Dedifferentiated amniotic fluid mesenchymal stem cell (primary cell): ENCODE results near the gene KRTAP10-3.
"Not testable (repeated sequence)": the region's sequence is repeated elsewhere in the genome, so short reads cannot be mapped to it uniquely, and the experiment has no call there.

Experiments used
- DNase-seq: peaks from one replicate; pipeline ENCODE4 v3.0.0-alpha.2; 2016; ENCODE audit errors: extremely low spot score

KRTAP10-3 gene

GRCh38 chr21:44558695-44559094 lies at the start of gene KRTAP10-3:
KRTAP10-3 (minus strand) TSS chr21:44558795; CDS start chr21:44558715, 80 bp downstream.
- no peak for DNase-seq

GRCh38 chr21:44606495-44606894 lies 47.9 kb upstream of the KRTAP10-3 start:
- DNase-seq: no peak

GRCh38 chr21:44603911-44604310 lies 45.3 kb upstream of the KRTAP10-3 start:
- DNase-seq: no peak

GRCh38 chr21:44603109-44603875 lies 44.7 kb upstream of the KRTAP10-3 start:
- DNase-seq: no peak

GRCh38 chr21:44602463-44602850 lies 43.9 kb upstream of the KRTAP10-3 start:
- no peak for DNase-seq

GRCh38 chr21:44601596-44602462 lies 43.2 kb upstream of the KRTAP10-3 start:
- DNase-seq: no peak

- not testable (repeated sequence) for DNase-seq
Observed at GRCh38 chr21:44601091-44601490, 42.5 kb upstream of the KRTAP10-3 start.

- DNase-seq: not testable (repeated sequence)
Observed at GRCh38 chr21:44600118-44600978, 41.8 kb upstream of the KRTAP10-3 start, which contains the start of gene KRTAP10-7. KRTAP10-7 (plus strand) TSS chr21:44600597; CDS start chr21:44600622, 25 bp downstream.

- DNase-seq: no peak
Observed at GRCh38 chr21:44599264-44600029, 40.9 kb upstream of the KRTAP10-3 start.

- no peak for DNase-seq
Observed at GRCh38 chr21:44598061-44598460, 39.5 kb upstream of the KRTAP10-3 start.

- DNase-seq: no peak
Observed at GRCh38 chr21:44596068-44596725, 37.6 kb upstream of the KRTAP10-3 start.

- no peak for DNase-seq
Observed at GRCh38 chr21:44595524-44595923, 36.9 kb upstream of the KRTAP10-3 start.

- no peak for DNase-seq
Observed at GRCh38 chr21:44594406-44594916, 35.9 kb upstream of the KRTAP10-3 start.

- DNase-seq: no peak
Observed at GRCh38 chr21:44593598-44594405, 35.2 kb upstream of the KRTAP10-3 start.

- no peak for DNase-seq
Observed at GRCh38 chr21:44592446-44593311, 34.1 kb upstream of the KRTAP10-3 start, which contains the start of gene KRTAP10-6. KRTAP10-6 (minus strand) TSS chr21:44592505; CDS start chr21:44592484, 21 bp downstream.

- not testable (repeated sequence) for DNase-seq
Observed at GRCh38 chr21:44591801-44592130, 33.2 kb upstream of the KRTAP10-3 start.

GRCh38 chr21:44590897-44591800 lies 32.6 kb upstream of the KRTAP10-3 start:
- not testable (repeated sequence) for DNase-seq
